Hypothalamus (tissue), 51 donors: ENCODE results near the gene WDR62.

Experiments used
- DNase-seq, 51 donors: peaks; one replicate each; lab custom pipeline; 2025; lab: John Stamatoyannopoulos, UW

Gene WDR62

DNA sequence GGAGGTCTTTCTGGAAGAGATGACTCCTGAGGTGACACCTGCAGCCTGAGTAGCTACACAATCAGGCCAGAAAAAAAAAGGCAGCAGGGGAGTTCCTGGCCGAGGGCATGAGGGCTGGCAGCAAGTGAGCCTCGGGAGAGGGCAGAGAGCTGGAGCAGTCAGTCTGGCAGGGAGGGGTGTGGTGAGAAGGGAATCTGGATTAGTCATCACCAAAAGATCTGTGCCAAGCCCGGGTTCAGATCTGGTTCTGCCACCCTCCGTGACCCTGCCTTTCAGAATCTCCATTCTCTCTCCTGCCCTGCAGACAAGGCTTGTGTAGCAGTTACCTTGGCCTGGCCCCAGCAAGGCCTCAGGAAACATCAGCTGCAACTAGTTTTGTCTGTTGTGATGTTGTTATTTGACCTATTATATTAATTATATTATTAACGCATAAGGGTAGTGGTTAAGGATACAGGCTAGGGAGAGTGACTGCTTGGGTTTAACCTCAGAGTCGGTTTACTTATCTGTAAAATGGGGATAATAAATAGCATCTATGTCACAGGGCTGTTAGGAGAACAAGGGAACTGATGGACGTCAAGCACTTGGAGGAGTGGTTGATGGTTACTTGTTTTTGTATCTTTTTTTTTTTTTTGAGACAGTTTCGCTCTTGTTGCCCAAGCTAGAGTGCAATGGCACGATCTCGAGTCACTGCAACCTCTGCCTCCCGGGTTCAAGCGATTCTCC is 82.4 kb downstream of the WDR62 start:
- DNase-seq: peak in 5 of 51 donors; percentile 2 to 33 (median 29)

DNA sequence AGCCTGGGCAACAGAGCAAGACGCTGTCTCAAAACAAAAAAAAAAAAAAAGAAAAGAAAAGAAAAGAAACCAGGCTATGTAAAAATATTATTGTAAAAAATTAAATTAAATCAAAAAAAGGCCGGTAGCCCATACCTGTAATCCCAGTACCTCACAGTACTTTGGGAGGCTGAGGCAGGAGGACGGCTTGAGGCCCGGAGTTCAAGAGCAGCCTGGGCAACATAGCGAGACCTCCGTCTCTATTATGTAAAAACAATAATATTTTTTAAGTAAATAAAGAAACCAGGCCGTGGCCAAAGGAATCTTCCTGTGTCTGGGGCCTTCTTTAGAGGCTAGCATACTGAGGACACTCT is 84.4 kb downstream of the WDR62 start:
- DNase-seq: no peak

DNA sequence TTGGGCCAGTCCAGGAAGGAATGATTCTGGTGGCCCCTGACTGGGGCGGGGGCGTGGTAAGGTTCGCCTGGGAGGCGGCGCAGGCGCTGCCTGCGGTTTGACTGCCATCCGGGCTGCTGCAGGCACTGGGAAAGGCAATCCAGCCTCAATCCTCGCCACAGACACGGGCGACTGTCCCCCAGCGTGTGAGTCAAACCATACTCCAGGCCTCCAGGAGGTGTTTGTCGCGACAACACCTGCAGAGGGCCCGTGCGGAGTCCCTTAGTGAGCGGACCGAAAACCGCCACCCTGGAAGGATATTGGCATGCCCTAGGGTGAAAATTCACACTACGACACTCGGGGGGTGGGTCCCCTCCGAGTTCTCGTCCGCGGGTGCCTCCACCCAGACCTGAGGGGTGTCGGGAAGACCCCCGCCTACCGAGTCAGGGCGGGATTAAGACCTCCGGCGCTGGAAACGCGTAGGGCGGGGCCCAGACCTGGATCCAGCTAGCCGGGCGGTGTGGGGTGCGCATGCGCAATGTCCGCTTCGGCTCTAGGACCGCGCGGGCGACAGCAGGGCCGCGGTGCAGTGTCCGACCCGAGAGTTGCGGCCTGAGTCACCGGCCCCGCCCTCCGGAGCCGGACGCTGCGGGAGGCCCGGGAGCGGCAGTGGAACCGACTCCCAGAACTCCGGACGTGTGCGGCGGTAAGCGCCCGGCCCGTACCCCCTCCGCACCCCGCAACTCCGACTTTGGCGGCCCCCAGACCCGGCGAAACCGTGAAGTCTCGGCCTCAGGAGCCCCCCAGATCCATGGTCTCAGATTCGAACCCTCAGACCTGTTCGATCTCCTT is 85.0 kb downstream of the WDR62 start, which contains the start of gene CAPNS1:
TSS of gene CAPNS1 (plus strand) at position 594 of the 831 bp plus-strand sequence. CDS start 946 bp downstream, outside the sequence.
- peak; percentile 56 to 99 (median 94) for DNase-seq

DNA sequence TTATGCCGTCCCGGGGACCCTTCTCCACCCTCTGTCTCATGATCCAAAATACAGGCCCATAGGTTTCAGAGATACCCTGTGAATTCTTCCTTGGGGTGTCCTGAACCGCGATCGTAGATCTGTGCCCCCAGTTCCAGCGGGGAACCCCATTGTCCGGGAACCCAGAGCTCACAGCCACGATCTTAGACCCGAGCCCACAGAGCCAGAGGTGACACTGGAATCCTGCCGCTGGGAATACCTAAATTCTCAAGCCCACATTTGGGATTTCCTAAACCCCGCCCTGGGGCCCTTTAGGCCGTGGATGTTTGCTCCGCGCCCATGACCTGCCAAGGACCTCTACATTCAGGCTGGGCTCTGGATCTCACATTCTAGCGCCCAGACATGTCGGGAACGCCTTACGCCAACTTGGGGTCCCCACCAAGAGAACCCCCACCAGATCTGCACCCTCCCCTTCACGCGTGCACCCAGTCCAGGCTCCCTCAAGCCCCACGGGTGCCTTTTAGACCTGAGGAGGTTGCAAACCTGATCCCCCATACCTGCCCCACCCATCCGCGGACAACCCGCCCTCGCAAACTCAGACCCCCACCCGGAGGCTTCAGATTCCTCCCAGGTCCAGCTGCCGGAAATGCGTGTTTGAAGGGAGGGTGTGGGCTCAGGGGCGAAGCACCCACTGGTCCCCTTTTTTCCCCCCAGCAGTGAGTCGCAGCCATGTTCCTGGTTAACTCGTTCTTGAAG is 85.8 kb downstream of the WDR62 start:
- peak in 18 of 51 donors; percentile 18 to 82 (median 50) for DNase-seq

DNA sequence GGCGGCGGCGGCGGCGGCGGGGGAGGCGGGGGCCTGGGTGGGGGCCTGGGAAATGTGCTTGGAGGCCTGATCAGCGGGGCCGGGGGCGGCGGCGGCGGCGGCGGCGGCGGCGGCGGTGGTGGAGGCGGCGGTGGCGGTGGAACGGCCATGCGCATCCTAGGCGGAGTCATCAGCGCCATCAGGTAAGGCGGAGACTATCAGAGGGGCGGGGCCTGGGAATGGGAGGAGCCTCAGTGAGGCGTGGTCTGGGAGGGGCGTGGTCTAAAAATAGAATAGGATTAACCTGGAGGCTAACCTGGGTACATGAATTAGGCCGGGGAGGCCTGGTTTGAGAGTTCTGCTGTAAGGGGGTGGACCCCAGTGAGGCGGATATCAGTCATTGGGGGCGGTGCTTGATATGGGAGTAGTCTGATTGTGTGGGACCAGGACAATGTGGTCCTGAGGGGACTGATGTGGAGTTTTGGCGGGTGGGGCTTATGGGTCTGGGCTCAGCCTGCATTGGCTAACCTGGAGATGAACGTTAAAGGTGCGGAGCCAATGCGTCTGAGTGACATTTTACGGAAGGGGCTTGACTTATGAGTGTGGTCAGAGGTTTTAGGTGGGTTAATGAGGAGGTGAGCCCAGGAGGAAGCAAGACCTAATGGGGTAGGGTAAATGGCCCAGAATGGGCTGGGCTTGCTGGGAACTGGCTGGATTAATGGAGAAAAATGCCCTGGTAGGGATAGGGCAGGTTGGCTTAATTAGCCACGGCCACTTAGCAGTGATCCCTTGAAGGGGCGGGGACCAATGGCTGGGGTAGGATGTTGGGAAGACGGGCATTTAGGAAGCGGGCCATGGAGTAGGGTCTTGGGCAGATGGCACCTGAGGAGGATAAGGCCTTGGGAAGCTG is 86.6 kb downstream of the WDR62 start:
- DNase-seq: peak in 46 of 51 donors; percentile 9 to 79 (median 52)

DNA sequence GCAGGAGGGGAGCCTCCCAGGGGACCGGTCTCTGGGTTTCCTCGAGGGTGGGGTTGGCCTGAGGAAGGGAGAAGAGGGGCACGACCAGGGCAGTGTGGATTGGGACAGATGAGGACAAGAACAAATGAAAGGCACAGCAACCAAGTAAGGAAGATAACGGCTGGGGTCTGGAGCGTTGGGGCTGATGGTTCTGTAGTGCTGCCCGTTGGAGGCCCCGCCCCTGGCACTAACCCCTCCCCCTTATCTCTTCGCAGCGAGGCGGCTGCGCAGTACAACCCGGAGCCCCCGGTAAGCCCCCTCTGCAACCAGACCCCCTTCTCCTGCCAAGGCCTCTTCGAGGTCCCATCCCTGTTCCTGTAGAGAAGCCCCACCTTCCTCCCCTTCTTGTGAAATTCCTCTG is 87.3 kb downstream of the WDR62 start:
- DNase-seq: no peak

DNA sequence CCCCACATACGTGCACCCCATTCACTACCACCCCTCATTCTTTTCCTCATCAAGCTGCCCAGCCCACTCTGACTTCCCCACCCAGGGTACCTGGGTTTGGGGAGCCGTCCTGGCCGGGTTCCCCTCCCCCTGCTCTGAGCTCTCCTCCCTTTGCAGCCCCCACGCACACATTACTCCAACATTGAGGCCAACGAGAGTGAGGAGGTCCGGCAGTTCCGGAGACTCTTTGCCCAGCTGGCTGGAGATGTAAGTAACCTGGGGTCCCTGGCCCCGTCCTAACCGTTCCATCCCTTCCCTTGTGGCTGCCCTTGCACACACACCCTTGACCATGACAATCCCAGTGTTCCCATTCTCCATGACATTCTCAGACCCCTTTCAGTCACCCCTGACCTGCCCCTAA is 87.8 kb downstream of the WDR62 start:
- no peak for DNase-seq

DNA sequence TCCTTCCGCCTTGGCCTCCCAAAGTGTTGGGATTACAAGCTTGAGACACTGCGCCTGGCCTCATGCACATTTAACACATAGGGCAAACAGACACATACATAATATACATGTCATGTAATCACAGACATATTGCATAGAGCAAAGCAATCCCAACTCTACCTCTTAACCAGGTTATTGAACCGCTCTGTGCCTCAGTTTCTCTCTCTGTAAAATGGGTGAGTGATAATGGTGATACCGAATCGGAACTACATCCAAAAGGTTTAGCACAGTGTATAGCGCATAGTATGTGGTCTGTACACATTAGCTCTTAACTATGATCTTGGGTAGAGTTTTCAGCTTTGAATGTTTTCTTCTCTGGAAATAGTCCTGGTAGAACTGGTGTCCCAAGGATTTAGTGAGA is 89.9 kb downstream of the WDR62 start:
- no peak for DNase-seq

DNA sequence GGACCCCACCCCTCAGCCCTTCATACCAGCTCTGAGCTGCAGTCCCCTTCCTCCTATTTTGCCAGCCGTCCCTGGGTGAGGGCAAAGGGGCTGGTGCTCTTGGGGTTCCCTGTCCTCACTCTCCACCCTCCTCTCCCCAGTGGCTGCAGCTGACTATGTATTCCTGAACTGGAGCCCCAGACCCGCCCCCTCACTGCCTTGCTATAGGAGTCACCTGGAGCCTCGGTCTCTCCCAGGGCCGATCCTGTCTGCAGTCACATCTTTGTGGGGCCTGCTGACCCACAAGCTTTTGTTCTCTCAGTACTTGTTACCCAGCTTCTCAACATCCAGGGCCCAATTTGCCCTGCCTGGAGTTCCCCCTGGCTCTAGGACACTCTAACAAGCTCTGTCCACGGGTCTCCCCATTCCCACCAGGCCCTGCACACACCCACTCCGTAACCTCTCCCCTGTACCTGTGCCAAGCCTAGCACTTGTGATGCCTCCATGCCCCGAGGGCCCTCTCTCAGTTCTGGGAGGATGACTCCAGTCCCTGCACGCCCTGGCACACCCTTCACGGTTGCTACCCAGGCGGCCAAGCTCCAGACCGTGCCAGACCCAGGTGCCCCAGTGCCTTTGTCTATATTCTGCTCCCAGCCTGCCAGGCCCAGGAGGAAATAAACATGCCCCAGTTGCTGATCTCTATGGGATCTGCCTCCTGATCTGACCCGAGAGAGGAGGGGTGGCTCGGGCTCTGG is 95.1 kb downstream of the WDR62 start:
- no peak for DNase-seq

DNA sequence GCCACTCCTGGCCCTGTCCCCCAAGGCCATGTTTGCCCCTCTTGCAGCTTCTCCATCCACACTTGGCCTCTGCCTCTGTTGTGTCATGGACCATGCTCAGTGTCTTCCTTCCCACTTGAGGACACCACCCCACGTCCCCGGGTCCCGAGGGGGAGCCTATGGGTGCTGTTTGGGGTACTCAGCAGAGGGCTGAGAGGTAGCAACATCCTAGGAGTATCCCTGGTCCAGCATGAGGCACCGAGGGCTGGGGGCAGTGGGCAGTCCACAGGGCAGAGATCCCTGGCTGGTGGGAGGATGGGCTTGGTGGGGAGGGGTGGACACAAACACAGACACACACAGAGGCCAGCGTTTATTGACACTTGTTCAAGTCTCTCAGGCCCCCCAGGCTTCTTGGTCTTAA is 95.9 kb downstream of the WDR62 start:
- no peak for DNase-seq

DNA sequence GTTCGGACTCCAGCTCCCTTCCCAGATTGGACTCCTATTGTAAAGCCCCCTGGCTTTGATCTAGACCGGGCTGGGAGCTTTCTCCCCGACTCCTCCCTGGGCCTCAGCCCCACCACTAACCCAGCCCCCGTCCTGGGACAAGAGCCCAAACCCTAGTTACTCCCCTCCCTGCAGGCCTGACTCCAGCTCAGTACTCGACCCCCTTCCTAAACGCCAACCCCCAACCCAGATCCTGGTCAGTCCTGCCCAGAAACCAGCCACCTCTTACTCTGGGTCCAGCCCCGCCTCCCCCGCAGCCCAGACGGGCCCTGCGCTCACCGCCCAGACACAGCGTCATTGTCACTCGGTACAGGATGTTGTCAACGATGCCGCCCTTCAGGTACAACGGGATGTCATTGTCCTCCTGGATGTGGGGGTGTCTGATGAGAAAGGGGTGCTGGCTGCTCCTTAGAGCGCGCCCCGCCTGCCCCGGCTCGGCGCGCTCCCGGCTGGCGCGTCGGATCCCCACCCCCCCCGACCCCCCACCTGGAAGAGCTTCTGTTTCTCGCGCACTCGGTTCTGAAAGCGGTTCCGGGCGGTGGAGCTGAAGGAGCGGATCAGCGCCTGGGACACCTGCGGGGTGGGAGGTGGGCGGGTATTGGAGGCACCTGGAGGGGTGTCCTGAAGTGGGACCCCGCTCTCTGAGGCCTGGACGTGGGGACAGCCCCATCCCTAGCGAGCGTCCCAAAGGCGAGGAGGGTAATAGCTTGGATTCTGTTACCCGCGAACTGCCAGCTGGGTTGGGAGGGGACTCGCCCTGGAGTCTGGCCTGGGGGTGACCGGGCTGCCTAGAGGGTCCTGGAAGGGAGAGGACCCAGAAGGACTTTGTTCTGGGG is 96.7 kb downstream of the WDR62 start:
- peak in 2 of 51 donors; percentile 13 to 26 for DNase-seq

DNA sequence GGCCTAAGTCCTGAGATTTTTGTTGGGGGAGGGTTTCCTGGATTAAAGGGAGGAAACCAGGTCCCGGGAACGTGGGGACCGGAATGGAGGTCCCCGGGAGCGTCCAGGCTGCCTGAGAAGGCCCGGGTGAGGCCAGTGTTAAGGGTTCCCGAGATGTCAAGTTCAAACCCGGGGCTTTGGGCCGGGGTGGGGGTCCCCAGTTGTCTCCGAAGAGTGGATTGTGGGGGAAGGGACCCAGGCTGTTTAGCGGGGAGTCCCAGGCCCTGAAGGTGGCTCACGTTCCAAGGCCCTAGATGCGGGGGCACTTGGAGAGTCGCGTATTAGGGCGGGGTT is 97.3 kb downstream of the WDR62 start:
- no peak for DNase-seq

DNA sequence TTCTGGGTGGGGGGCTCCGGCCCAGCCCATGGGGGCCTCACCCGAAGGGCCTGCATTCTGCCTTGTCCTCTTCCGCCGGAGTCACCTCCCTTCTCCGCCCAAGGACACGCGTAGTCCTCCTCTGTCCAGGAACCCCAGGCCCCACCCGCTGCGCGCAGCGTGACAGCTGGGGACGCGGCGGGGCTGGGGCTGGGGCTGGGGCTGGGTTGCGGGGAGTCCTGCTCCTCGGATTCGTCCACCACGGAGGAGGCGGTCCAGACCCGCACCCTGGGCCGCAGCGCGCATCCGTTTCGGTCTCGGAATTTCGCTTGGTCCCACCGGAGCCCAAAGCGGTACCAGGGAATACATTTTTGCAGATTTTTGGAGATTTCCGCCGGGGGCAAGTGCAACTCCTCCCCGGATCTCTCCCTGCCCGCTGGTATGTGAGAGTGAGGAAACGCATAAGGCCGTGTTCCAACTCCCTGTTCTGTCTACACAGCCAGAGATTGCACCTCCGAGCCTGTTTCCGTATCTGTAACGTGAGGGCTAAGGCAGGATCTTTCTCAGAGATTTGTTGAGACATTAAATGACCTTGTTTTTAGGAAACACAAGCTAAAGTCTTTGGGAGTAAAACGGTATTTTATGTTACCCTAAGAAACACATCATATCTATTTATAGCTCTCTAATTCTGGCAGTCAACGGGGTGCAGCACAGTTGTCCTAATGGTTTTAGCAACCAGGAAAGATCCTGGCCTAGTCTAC is 97.8 kb downstream of the WDR62 start, which contains the start of gene COX7A1:
TSS of gene COX7A1 (minus strand) at position 96 of the 740 bp plus-strand sequence. CDS start at position 56, 40 bp downstream.
- peak in 11 of 51 donors; percentile 2 to 45 (median 22) for DNase-seq

DNA sequence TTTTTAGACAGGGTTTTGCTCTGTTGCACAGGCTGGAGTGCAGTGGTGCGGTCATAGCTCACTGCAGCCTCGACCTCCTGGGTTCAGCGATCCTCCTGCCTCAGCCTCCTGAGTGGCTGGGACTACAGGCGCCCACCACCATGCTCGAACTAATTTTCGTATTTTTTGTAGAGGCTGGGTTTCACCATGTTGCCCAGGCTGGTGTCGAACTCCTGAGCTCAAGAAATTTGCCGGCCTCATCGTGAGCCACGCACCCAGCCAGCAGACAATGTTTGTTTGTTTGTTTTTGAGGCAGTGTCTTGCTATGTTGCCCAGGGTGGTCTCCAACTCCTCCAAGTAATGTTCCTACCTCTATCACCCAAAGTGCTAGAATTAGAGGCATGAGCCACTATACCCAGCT is 98.4 kb downstream of the WDR62 start:
- no peak for DNase-seq
